Upper lobe of left lung (tissue), 4 donors: Measurements from ENCODE around the gene ADAP1.

ENCODE experiments used
- EP300 ChIP-seq, 4 donors: sonication (generic); formaldehyde crosslinking; IDR thresholded peaks; one replicate each; pipeline ENCODE4 v1.5.1; 2017; ENCODE audit warnings: antibody characterized with exemption in 4 of 4, control low read depth in 2 of 4
- POLR2A ChIP-seq, 4 donors: fragments of 450-650 bp; IDR thresholded peaks; one replicate each; pipeline ENCODE4 v1.5.1; 2016 to 2017; ENCODE audit warnings: antibody characterized with exemption in 4 of 4, mild to moderate bottlenecking in 2 of 4
- POLR2AphosphoS5 ChIP-seq, 2 donors: sonication (generic); formaldehyde crosslinking; IDR thresholded peaks; one replicate each; pipeline ENCODE4 v1.5.1; 2017; ENCODE audit warnings: antibody characterized with exemption in 2 of 2
- TF ChIP-seq, protein P1 (sequence below), 6 experiments: fragments of 450-650 bp in 4 of 6; fragments of 200-600 bp in 2 of 6; sonication (generic) in 2 of 6; IDR thresholded peaks; one replicate each; pipeline ENCODE4 v1.5.1; 2016 to 2019; ENCODE audit warnings: antibody characterized with exemption in 6 of 6

- TF ChIP-seq POLR2AphosphoS5 (IDR thresholded peaks at IDR 0.05) (no peak), EP300 (IDR thresholded peaks at IDR 0.05) (no peak), POLR2A (IDR thresholded peaks at IDR 0.05) (no peak)
- TF ChIP-seq, protein P1, sequence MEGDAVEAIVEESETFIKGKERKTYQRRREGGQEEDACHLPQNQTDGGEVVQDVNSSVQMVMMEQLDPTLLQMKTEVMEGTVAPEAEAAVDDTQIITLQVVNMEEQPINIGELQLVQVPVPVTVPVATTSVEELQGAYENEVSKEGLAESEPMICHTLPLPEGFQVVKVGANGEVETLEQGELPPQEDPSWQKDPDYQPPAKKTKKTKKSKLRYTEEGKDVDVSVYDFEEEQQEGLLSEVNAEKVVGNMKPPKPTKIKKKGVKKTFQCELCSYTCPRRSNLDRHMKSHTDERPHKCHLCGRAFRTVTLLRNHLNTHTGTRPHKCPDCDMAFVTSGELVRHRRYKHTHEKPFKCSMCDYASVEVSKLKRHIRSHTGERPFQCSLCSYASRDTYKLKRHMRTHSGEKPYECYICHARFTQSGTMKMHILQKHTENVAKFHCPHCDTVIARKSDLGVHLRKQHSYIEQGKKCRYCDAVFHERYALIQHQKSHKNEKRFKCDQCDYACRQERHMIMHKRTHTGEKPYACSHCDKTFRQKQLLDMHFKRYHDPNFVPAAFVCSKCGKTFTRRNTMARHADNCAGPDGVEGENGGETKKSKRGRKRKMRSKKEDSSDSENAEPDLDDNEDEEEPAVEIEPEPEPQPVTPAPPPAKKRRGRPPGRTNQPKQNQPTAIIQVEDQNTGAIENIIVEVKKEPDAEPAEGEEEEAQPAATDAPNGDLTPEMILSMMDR (IDR thresholded peaks at IDR 0.05): no peak
These were observed 34.5 kb downstream of the ADAP1 start for GRCh38 chr7:919924-920341.
